ENCODE results near the gene IL17RD. TPM values are rescaled to one million over a fixed set of nuclear protein-coding genes. Genes with fewer than 3 reads are reported as not detected.

The IL17RD gene
- total RNA-seq, 1 experiment from 2014 or later, result 3.1 TPM

- intact Hi-C loops (cut with micrococcal nuclease; ENCODE audit: unreplicated experiment), result no loop called here
- no peaks in the 10 kb centered on the region for H3K9me3 Mint-ChIP-seq (ENCODE audit: unreplicated experiment)
- peaks cover 13% of the 10 kb centered on the region for H3K4me1 Mint-ChIP-seq (ENCODE audit: low read depth, unreplicated experiment)
- no peaks in the 10 kb centered on the region for H3K27me3 Mint-ChIP-seq (ENCODE audit: insufficient read depth, unreplicated experiment)
- Histone ChIP-seq H3K27me3 (replicated peaks; ENCODE audit: control insufficient read depth, insufficient read depth, low read length) (no peaks in the 10 kb centered on the region), H3K4me3 (ENCODE audit: low read depth, low read length) (no peak overlapping the region), H3K36me3 (ENCODE audit: control insufficient read depth, insufficient read depth, low read length) (no peaks in the 10 kb centered on the region), H3K9me3 (no peaks in the 10 kb centered on the region), H3K4me1 (0 out of 2 replicates have a peak, but pooled peaks cover 3% of the 10 kb centered on the region)
- H3K36me3 Mint-ChIP-seq (ENCODE audit: insufficient read depth, unreplicated experiment), result no peaks in the 10 kb centered on the region
- DNase-seq, result no peak
- H3K27ac Mint-ChIP-seq (ENCODE audit: unreplicated experiment), result no peak overlapping the region
- CTCF ChIA-PET, result no interaction called here
- no peak overlapping the region for H3K4me3 Mint-ChIP-seq (ENCODE audit: unreplicated experiment)
- TF ChIP-seq CTCF (IDR thresholded peaks at IDR 0.05; ENCODE audit: insufficient read depth in 1 of 2, low read depth in 1 of 2, low read length in 1 of 2, severe bottlenecking in 1 of 2, unreplicated experiment in 1 of 2), result no peak
- BruUV-seq (replicated peaks), result no TSS peak
- POLR2A ChIA-PET, result no interaction called here
Measured at GRCh38 chr3:57073628-57074027, 91.5 kb downstream of the IL17RD start.

- intact Hi-C loops (cut with micrococcal nuclease; ENCODE audit: unreplicated experiment), result no loop called here
- CTCF ChIA-PET, result no interaction called here
- no peak overlapping the region for H3K4me3 ChIP-seq (ENCODE audit: low read depth, low read length)
- no peaks in the 10 kb centered on the region for H3K9me3 ChIP-seq
- no peak overlapping the region for H3K27ac Mint-ChIP-seq (ENCODE audit: unreplicated experiment)
- no peak for TF ChIP-seq CTCF (IDR thresholded peaks at IDR 0.05; ENCODE audit: insufficient read depth in 1 of 2, low read depth in 1 of 2, low read length in 1 of 2, severe bottlenecking in 1 of 2, unreplicated experiment in 1 of 2)
- no peak overlapping the region for H3K4me3 Mint-ChIP-seq (ENCODE audit: unreplicated experiment)
- POLR2A ChIA-PET, result interaction anchor here (1.1 kb wide), 1 partner anchor 9 kb away, joined by 3 read pairs; no protein-coding TSS in a partner anchor
- peaks cover 3% of the 10 kb centered on the region for H3K4me1 Mint-ChIP-seq (ENCODE audit: low read depth, unreplicated experiment)
- H3K27me3 Mint-ChIP-seq (ENCODE audit: insufficient read depth, unreplicated experiment), result no peaks in the 10 kb centered on the region
- no peaks in the 10 kb centered on the region for H3K36me3 Mint-ChIP-seq (ENCODE audit: insufficient read depth, unreplicated experiment)
- no peaks in the 10 kb centered on the region for H3K27me3 ChIP-seq (replicated peaks; ENCODE audit: control insufficient read depth, insufficient read depth, low read length)
- no peaks in the 10 kb centered on the region for H3K4me1 ChIP-seq
- no peak for DNase-seq
- no TSS peak for BruUV-seq (replicated peaks)
- no peaks in the 10 kb centered on the region for H3K36me3 ChIP-seq (ENCODE audit: control insufficient read depth, insufficient read depth, low read length)
- H3K9me3 Mint-ChIP-seq (ENCODE audit: unreplicated experiment), result no peaks in the 10 kb centered on the region
Measured at GRCh38 chr3:57069503-57069902, 95.7 kb downstream of the IL17RD start.

GRCh38 chr3:57068437-57069089 is 96.6 kb downstream of the IL17RD start:
- H3K27ac Mint-ChIP-seq (ENCODE audit: unreplicated experiment), result no peak overlapping the region
- Histone ChIP-seq H3K27me3 (replicated peaks; ENCODE audit: control insufficient read depth, insufficient read depth, low read length) (no peaks in the 10 kb centered on the region), H3K4me1 (no peaks in the 10 kb centered on the region), H3K36me3 (ENCODE audit: control insufficient read depth, insufficient read depth, low read length) (no peaks in the 10 kb centered on the region), H3K9me3 (no peaks in the 10 kb centered on the region), H3K4me3 (ENCODE audit: low read depth, low read length) (no peak overlapping the region)
- H3K9me3 Mint-ChIP-seq (ENCODE audit: unreplicated experiment), result no peaks in the 10 kb centered on the region
- no peak for TF ChIP-seq CTCF (IDR thresholded peaks at IDR 0.05; ENCODE audit: insufficient read depth in 1 of 2, low read depth in 1 of 2, low read length in 1 of 2, severe bottlenecking in 1 of 2, unreplicated experiment in 1 of 2)
- H3K4me1 Mint-ChIP-seq (ENCODE audit: low read depth, unreplicated experiment), result peaks cover 8% of the 10 kb centered on the region
- H3K36me3 Mint-ChIP-seq (ENCODE audit: insufficient read depth, unreplicated experiment), result no peaks in the 10 kb centered on the region
- BruUV-seq (replicated peaks), result no TSS peak
- DNase-seq, result no peak
- POLR2A ChIA-PET, result interaction anchor here (1.1 kb wide), 1 partner anchor 10 kb away, joined by 3 read pairs; no protein-coding TSS in a partner anchor
- intact Hi-C loops (cut with micrococcal nuclease; ENCODE audit: unreplicated experiment), result no loop called here
- CTCF ChIA-PET, result no interaction called here
- no peaks in the 10 kb centered on the region for H3K27me3 Mint-ChIP-seq (ENCODE audit: insufficient read depth, unreplicated experiment)
- H3K4me3 Mint-ChIP-seq (ENCODE audit: unreplicated experiment), result no peak overlapping the region

All from Caco-2 (cell line).